Mucosa of descending colon (tissue), 3 donors: ENCODE results near the gene MME. TPM values are rescaled to one million over a fixed set of nuclear protein-coding genes. Genes with fewer than 3 reads are reported as not detected.

Source experiments
- ATAC-seq: fragments of 200-7000 bp; cut with Tn5 transposase; one replicate; pipeline ENCODE4 v1.9.1; 2020; ENCODE audit warnings: mild to moderate bottlenecking, moderate library complexity
- DNase-seq, 3 donors: peaks; one replicate each; pipeline ENCODE4 v3.0.0-alpha.2; 2020
- H3K36me3 ChIP-seq: fragments of 200-600 bp; one replicate; pipeline ENCODE4 v1.8.0; 2021; ENCODE audit warnings: low read depth, mild to moderate bottlenecking
- H3K4me1 ChIP-seq: fragments of 200-600 bp; one replicate; pipeline ENCODE4 v1.8.0; 2021; ENCODE audit warnings: low read depth, mild to moderate bottlenecking
- H3K4me3 ChIP-seq: fragments of 200-600 bp; one replicate; pipeline ENCODE4 v1.8.0; 2021; ENCODE audit warnings: mild to moderate bottlenecking
- H3K9me3 ChIP-seq: fragments of 200-600 bp; one replicate; pipeline ENCODE4 v1.8.0; 2021; ENCODE audit warnings: mild to moderate bottlenecking
- intact Hi-C, 2 donors: fragments of 100-400 bp; cut with DNase I in 1 of 2; cut with micrococcal nuclease in 1 of 2; formaldehyde crosslinking; loops; one replicate each; pipeline versions ENCODE4 v1.11.0 to v1.11.1; 2022; cut with DNase I, micrococcal nuclease
- total RNA-seq, 3 donors: library from RNA; stranded (reverse); fragmentation: NEBNext Ultra II Directional in 2 of 3; extraction: Animal tissue kit (Norgen Biotek cat#: 25700) in 2 of 3; gene quantifications; one replicate each; pipeline versions ENCODE4 v1.2.1 to v1.2.4, GENCODE V29; 2021 to 2023
- TF ChIP-seq, protein P1 (sequence below): fragments of 200-600 bp; IDR thresholded peaks from one replicate; pipeline ENCODE4 v1.8.0; 2022; ENCODE audit warnings: antibody characterized with exemption, mild to moderate bottlenecking
- donor health status: DM: no; HTN: no; CAD: no; lungs with moderate emphysema.
- donor health status: DM: no; HTN: no; CAD: no.
- donor health status: DM: no; HTN: yes; CAD: no.

MME gene
- total RNA-seq, 3 donors from 2014 or later: 1.4 to 1.9 (median 1.6) TPM

DNA sequence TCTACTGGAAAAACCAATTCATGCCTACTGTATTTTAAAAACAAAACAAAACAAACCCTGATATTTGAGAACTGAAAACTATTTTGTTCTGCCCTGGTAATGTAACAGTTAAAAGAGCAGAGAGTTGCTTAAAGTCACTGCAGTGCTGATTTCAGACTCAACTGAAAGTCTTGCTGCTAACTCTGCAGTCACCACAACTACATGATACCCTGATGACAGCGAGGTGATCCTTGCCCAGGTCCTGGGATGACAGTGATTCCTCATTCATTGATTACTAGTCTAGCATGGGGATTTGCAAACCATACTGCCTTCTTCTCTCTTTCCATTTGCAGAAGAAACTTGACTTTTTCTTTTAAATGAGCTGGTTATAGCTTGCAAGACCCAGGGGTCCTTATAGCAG is 67.5 kb downstream of the MME start:
- DNase-seq (no peak), ATAC-seq (no peak)
- Histone ChIP-seq H3K4me3 (no peak overlapping the region), H3K9me3 (no peaks in the 10 kb centered on the region), H3K36me3 (no peaks in the 10 kb centered on the region), H3K4me1 (no peaks in the 10 kb centered on the region)
- intact Hi-C loops: no loop called here
- TF ChIP-seq, protein P1, sequence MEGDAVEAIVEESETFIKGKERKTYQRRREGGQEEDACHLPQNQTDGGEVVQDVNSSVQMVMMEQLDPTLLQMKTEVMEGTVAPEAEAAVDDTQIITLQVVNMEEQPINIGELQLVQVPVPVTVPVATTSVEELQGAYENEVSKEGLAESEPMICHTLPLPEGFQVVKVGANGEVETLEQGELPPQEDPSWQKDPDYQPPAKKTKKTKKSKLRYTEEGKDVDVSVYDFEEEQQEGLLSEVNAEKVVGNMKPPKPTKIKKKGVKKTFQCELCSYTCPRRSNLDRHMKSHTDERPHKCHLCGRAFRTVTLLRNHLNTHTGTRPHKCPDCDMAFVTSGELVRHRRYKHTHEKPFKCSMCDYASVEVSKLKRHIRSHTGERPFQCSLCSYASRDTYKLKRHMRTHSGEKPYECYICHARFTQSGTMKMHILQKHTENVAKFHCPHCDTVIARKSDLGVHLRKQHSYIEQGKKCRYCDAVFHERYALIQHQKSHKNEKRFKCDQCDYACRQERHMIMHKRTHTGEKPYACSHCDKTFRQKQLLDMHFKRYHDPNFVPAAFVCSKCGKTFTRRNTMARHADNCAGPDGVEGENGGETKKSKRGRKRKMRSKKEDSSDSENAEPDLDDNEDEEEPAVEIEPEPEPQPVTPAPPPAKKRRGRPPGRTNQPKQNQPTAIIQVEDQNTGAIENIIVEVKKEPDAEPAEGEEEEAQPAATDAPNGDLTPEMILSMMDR: no peak

DNA sequence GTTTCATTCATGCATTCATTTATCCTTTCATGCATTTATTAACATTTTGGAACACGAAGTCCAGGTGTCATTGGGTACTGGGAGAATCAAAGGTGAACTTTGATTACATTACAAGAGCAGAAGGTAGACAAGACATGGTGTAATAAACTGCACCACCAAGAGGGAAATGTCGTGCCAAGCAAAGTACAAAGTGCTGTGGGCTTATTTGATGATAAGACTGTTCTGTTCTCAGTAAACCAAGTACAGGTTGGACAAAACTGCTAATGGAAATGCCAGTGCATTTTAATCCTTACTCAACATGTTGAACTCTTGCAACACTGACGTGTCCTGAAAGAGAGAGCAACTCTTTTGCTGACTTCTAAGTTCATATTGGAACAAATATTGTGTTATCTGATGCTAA is 69.4 kb downstream of the MME start:
- Histone ChIP-seq H3K9me3 (no peaks in the 10 kb centered on the region), H3K36me3 (no peaks in the 10 kb centered on the region), H3K4me1 (no peaks in the 10 kb centered on the region), H3K4me3 (no peak overlapping the region)
- intact Hi-C loops: no loop called here
- ATAC-seq: peak; percentile 57
- DNase-seq: peak in 1 of 3 donors; percentile 6
- TF ChIP-seq, protein P1: no peak

DNA sequence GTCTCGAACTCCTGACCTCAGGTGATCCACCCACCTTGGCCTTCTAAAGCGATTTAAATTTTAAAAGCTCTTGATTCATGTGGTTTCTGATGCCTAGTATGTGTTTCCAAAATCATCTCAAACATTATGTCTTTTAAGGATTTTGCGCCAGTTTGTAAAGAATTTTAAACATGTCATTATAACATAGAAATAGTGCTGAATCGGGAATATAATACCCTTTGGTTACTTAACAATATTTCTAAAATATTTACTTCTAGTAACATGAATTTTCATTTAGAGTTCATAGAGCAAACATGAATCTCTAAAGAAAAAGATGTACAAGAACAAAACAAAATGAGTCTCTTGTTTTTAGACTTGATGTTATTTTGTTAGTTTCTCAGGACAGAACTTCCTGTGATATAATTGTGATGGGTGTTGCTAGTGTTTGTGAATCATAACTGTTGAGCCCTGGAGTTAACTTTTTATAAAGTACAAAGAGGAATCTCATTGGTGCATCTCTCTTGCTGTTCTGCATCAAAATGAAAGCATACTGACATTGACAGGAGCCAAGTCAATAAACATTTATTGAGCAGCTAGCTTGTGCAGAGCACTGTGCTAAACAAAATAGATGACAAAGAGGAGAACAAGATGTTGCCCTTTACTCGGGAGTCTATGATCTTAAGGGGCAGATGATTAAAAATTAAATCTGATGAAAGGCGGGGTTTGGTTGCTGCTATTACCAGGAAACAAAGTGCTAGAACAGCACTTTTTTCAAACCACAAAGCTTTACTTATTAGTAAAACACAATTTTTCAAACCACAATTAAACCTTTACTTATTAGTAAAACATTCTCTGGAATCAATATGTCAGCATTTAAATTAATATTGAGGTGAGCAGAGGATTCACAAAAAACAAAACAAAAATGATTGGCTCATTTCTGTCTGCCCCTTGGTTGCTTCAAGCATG is 73.4 kb downstream of the MME start:
- Histone ChIP-seq H3K36me3 (no peaks in the 10 kb centered on the region), H3K4me3 (no peak overlapping the region), H3K4me1 (no peaks in the 10 kb centered on the region), H3K9me3 (no peaks in the 10 kb centered on the region)
- intact Hi-C loops: no loop called here
- ATAC-seq (no peak), DNase-seq (no peak)
- TF ChIP-seq, protein P1: no peak

DNA sequence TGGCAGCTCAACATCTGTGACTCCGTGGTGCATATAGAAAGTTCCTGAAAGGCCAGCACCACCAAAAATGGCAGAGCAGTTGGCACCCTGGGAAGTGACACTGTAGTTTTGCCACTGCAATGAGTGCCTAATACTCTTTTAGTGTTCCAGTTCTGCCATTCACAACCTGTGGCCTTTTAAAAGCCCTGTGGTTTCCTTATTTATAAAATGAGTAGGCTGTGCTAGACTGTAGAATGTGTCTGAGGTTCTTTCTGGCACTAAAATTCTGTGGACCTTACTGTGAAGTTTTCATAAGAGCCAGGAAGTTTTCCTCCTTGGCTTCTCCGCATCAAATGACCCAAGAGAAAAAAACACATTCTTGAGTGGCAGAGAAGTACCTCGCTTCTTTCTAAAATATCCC is 74.1 kb downstream of the MME start:
- Histone ChIP-seq H3K4me1 (no peaks in the 10 kb centered on the region), H3K4me3 (no peak overlapping the region), H3K9me3 (no peaks in the 10 kb centered on the region), H3K36me3 (no peaks in the 10 kb centered on the region)
- TF ChIP-seq, protein P1: no peak
- ATAC-seq (no peak), DNase-seq (no peak)
- intact Hi-C loops: no loop called here

DNA sequence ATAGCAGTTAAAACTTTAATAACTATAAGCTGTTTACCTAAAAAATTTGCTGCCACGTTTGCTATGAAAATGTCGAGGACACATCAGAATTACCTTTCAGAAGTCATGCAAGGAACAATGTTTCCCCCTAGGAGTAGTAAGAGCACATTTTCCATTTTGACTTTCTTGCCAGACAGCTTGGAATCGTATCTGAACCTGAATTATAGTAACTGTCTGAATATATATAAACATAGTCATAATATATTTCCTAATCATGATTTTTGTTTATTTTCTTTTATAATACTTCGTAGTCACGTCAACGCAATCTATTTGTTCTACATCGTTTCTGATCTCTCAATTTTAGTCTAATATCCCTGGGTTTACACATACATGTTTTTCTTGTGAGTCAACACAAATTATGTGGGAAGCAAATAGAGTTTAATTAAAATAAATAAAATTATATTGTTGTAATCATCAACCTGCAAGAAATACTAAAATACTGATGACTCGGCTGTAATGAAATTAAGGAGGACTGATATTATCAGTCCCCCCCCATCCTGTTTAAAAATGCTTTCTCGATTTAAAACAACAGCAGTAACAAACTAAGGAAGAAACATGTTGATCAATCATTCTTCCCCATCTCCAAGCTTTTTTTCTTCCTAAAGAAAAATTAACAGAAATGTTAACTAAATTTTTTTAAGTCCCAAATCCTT is 78.4 kb downstream of the MME start:
- Histone ChIP-seq H3K36me3 (no peaks in the 10 kb centered on the region), H3K4me1 (no peaks in the 10 kb centered on the region), H3K9me3 (no peaks in the 10 kb centered on the region), H3K4me3 (no peak overlapping the region)
- DNase-seq (no peak), ATAC-seq (no peak)
- TF ChIP-seq, protein P1: no peak
- intact Hi-C loops: no loop called here
